HepG2 (cell line): ENCODE results near the gene HBA2. TPM values are rescaled to one million over a fixed set of nuclear protein-coding genes. Genes with fewer than 3 reads are reported as not detected.
A peak's percentile ranks its signal among the peaks of the same experiment; 100 is the strongest.

Experiments used
- RBFOX2 ChIP-seq: fragments of 200-400 bp; formaldehyde crosslinking; IDR thresholded peaks from 2 replicates; pipeline ENCODE4 v1.6.1; 2017; ENCODE audit warnings: low read depth, mild to moderate bottlenecking, low read length
- SRSF1 ChIP-seq: fragments of 200-400 bp; formaldehyde crosslinking; optimal IDR thresholded peaks from 2 replicates; pipeline ENCODE3; 2017; ENCODE audit warnings: mild to moderate bottlenecking, low read depth, low read length, moderate library complexity
- ZNF101 ChIP-seq: sonication (generic); formaldehyde crosslinking; IDR thresholded peaks from 2 replicates; pipeline ENCODE4 v1.4.0; 2020; ENCODE audit warnings: mild to moderate bottlenecking, low read depth, missing genetic modification reagents, borderline replicate concordance
- ZNF501 ChIP-seq: sonication (generic); formaldehyde crosslinking; IDR thresholded peaks from 2 replicates; pipeline ENCODE4 v1.5.1; 2020; ENCODE audit warnings: mild to moderate bottlenecking, moderate library complexity, missing genetic modification reagents
- ZNF556 ChIP-seq: sonication (generic); formaldehyde crosslinking; IDR thresholded peaks from 2 replicates; pipeline ENCODE4 v1.4.0; 2020; ENCODE audit warnings: mild to moderate bottlenecking, missing genetic modification reagents, borderline replicate concordance
- ZNF574 ChIP-seq: sonication (generic); formaldehyde crosslinking; IDR thresholded peaks from 2 replicates; pipeline ENCODE4 v1.4.0; 2020; ENCODE audit warnings: missing genetic modification reagents
- ZNF607 ChIP-seq: sonication (generic); formaldehyde crosslinking; IDR thresholded peaks from 2 replicates; pipeline ENCODE4 v1.5.1; 2020; ENCODE audit warnings: missing genetic modification reagents, mild to moderate bottlenecking, borderline replicate concordance
- ZSCAN22 ChIP-seq: sonication (generic); formaldehyde crosslinking; IDR thresholded peaks from 2 replicates; pipeline ENCODE4 v1.4.0; 2020; ENCODE audit warnings: mild to moderate bottlenecking, missing genetic modification reagents
- polyA plus RNA-seq, 8 experiments: library from polyadenylated mRNA; depleted of rRNA in 3 of 8; stranded (reverse) in 7 of 8; unstranded in 1 of 8; fragments of >200 nt; fragmentation: Illumina TruSeq in 4 of 8; extraction: Trizol in 4 of 8; gene quantifications; 2 replicates each; pipeline versions ENCODE4 v1.2.1 to v1.2.3, GENCODE V29; 2011 to 2016; ENCODE audit warnings: low read depth in 4 of 8, missing spikeins in 1 of 8, mixed read lengths in 1 of 8; ENCODE audit not compliant: insufficient read depth in 1 of 8
- total RNA-seq, 5 experiments: library from RNA; depleted of rRNA; stranded (reverse); fragments of >200 nt; fragmentation: Illumina TruSeq; extraction: Trizol; gene quantifications; 2 replicates each; pipeline ENCODE4 v1.2.3, GENCODE V29; 2016; ENCODE audit warnings: low read depth in 1 of 5
- TF ChIP-seq, protein P1 (sequence below), 2 experiments: sonication (generic) in 1 of 2; formaldehyde crosslinking in 1 of 2; IDR thresholded peaks; 2 replicates each; pipeline versions ENCODE4 v1.5.1 to v1.6.1; 2011 to 2020; ENCODE audit warnings: borderline replicate concordance in 1 of 2, low read depth in 1 of 2, low read length in 1 of 2, mild to moderate bottlenecking in 1 of 2, missing genetic modification reagents in 1 of 2, moderate library complexity in 1 of 2
- TF ChIP-seq, protein P2 (sequence below): sonication (generic); formaldehyde crosslinking; IDR thresholded peaks from 2 replicates; pipeline ENCODE4 v1.5.0; 2020; ENCODE audit warnings: missing genetic modification reagents, mild to moderate bottlenecking, borderline replicate concordance
- TF ChIP-seq, protein P3 (sequence below): sonication (generic); formaldehyde crosslinking; IDR thresholded peaks from 2 replicates; pipeline ENCODE4 v1.4.0; 2020; ENCODE audit warnings: missing genetic modification reagents, borderline replicate concordance
- TF ChIP-seq, protein P4 (sequence below): sonication (generic); formaldehyde crosslinking; IDR thresholded peaks from 2 replicates; pipeline ENCODE4 v1.5.1; 2020; ENCODE audit warnings: mild to moderate bottlenecking, missing genetic modification reagents, borderline replicate concordance

The HBA2 gene
- total and polyA plus RNA-seq, 2 of the 13 experiments (the other 11 are each of a cell fraction or from before 2014, with no cell fraction given): not detected

- TF ChIP-seq, protein P1, sequence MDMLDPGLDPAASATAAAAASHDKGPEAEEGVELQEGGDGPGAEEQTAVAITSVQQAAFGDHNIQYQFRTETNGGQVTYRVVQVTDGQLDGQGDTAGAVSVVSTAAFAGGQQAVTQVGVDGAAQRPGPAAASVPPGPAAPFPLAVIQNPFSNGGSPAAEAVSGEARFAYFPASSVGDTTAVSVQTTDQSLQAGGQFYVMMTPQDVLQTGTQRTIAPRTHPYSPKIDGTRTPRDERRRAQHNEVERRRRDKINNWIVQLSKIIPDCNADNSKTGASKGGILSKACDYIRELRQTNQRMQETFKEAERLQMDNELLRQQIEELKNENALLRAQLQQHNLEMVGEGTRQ (IDR thresholded peaks at IDR 0.05; ENCODE audit: low read depth, low read length): no peak
- TF ChIP-seq, protein P1 (CRISPR knock-in tag; IDR thresholded peaks at IDR 0.05; ENCODE audit: borderline replicate concordance): peak; percentile 27; the same call in 1 of the 2 replicates
- TF ChIP-seq ZNF556 (CRISPR knock-in tag) (0 out of 2 replicates have a peak, but pooled peaks have one; percentile 7), ZNF574 (CRISPR knock-in tag) (no peak), SRSF1 (peak; percentile 16), ZNF501 (CRISPR knock-in tag) (0 out of 2 replicates have a peak, but pooled peaks have one; percentile 12), RBFOX2 (peak; percentile 1), ZSCAN22 (CRISPR knock-in tag) (0 out of 2 replicates have a peak, but pooled peaks have one; percentile 14), ZNF101 (0 out of 2 replicates have a peak, but pooled peaks have one; percentile 9), ZNF607 (CRISPR knock-in tag) (no peak)
- TF ChIP-seq, protein P2, sequence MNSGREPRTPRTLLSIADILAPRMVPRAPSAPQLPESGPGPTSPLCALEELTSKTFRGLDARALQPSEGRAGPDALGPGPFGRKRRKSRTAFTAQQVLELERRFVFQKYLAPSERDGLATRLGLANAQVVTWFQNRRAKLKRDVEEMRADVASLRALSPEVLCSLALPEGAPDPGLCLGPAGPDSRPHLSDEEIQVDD (CRISPR knock-in tag): 0 out of 2 replicates have a peak, but pooled peaks have one; percentile 1
- TF ChIP-seq, protein P3, sequence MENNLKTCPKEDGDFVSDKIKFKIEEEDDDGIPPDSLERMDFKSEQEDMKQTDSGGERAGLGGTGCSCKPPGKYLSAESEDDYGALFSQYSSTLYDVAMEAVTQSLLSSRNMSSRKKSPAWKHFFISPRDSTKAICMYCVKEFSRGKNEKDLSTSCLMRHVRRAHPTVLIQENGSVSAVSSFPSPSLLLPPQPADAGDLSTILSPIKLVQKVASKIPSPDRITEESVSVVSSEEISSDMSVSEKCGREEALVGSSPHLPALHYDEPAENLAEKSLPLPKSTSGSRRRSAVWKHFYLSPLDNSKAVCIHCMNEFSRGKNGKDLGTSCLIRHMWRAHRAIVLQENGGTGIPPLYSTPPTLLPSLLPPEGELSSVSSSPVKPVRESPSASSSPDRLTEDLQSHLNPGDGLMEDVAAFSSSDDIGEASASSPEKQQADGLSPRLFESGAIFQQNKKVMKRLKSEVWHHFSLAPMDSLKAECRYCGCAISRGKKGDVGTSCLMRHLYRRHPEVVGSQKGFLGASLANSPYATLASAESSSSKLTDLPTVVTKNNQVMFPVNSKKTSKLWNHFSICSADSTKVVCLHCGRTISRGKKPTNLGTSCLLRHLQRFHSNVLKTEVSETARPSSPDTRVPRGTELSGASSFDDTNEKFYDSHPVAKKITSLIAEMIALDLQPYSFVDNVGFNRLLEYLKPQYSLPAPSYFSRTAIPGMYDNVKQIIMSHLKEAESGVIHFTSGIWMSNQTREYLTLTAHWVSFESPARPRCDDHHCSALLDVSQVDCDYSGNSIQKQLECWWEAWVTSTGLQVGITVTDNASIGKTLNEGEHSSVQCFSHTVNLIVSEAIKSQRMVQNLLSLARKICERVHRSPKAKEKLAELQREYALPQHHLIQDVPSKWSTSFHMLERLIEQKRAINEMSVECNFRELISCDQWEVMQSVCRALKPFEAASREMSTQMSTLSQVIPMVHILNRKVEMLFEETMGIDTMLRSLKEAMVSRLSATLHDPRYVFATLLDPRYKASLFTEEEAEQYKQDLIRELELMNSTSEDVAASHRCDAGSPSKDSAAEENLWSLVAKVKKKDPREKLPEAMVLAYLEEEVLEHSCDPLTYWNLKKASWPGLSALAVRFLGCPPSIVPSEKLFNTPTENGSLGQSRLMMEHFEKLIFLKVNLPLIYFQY (CRISPR knock-in tag): no peak
- TF ChIP-seq, protein P4, sequence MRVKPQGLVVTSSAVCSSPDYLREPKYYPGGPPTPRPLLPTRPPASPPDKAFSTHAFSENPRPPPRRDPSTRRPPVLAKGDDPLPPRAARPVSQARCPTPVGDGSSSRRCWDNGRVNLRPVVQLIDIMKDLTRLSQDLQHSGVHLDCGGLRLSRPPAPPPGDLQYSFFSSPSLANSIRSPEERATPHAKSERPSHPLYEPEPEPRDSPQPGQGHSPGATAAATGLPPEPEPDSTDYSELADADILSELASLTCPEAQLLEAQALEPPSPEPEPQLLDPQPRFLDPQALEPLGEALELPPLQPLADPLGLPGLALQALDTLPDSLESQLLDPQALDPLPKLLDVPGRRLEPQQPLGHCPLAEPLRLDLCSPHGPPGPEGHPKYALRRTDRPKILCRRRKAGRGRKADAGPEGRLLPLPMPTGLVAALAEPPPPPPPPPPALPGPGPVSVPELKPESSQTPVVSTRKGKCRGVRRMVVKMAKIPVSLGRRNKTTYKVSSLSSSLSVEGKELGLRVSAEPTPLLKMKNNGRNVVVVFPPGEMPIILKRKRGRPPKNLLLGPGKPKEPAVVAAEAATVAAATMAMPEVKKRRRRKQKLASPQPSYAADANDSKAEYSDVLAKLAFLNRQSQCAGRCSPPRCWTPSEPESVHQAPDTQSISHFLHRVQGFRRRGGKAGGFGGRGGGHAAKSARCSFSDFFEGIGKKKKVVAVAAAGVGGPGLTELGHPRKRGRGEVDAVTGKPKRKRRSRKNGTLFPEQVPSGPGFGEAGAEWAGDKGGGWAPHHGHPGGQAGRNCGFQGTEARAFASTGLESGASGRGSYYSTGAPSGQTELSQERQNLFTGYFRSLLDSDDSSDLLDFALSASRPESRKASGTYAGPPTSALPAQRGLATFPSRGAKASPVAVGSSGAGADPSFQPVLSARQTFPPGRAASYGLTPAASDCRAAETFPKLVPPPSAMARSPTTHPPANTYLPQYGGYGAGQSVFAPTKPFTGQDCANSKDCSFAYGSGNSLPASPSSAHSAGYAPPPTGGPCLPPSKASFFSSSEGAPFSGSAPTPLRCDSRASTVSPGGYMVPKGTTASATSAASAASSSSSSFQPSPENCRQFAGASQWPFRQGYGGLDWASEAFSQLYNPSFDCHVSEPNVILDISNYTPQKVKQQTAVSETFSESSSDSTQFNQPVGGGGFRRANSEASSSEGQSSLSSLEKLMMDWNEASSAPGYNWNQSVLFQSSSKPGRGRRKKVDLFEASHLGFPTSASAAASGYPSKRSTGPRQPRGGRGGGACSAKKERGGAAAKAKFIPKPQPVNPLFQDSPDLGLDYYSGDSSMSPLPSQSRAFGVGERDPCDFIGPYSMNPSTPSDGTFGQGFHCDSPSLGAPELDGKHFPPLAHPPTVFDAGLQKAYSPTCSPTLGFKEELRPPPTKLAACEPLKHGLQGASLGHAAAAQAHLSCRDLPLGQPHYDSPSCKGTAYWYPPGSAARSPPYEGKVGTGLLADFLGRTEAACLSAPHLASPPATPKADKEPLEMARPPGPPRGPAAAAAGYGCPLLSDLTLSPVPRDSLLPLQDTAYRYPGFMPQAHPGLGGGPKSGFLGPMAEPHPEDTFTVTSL: no peak
Observed at GRCh38 chr16:181565-182021, 8.9 kb downstream of the HBA2 start (continued).
